KMS-11 (cell line): Measurements from ENCODE around the gene KIRREL2.

Experiments
- H2AFZ ChIP-seq: fragments of 200-600 bp; sonication (generic); 2 replicates; pipeline ENCODE4 v1.6.1; 2016; ENCODE audit warnings: antibody characterized with exemption, mixed run types, low read depth
- H3K27ac ChIP-seq: fragments of 200-600 bp; sonication (generic); 2 replicates; pipeline ENCODE4 v1.6.1; 2016; ENCODE audit warnings: mild to moderate bottlenecking, mixed run types
- H3K27me3 ChIP-seq: fragments of 200-600 bp; sonication (generic); 2 replicates; pipeline ENCODE4 v1.6.1; 2017; ENCODE audit warnings: mild to moderate bottlenecking, low read depth, mixed run types, moderate library complexity; ENCODE audit not compliant: insufficient read depth
- H3K36me3 ChIP-seq: fragments of 200-600 bp; sonication (generic); 2 replicates; pipeline ENCODE4 v1.6.1; 2017; ENCODE audit warnings: mild to moderate bottlenecking, mixed run types; ENCODE audit not compliant: insufficient read depth
- H3K4me1 ChIP-seq: fragments of 200-600 bp; sonication (generic); 2 replicates; pipeline ENCODE4 v1.6.1; 2016; ENCODE audit warnings: mild to moderate bottlenecking, low read depth, mixed run types; ENCODE audit not compliant: poor library complexity, severe bottlenecking
- H3K4me2 ChIP-seq: fragments of 200-600 bp; sonication (generic); 2 replicates; pipeline ENCODE4 v1.7.0; 2016; ENCODE audit warnings: mild to moderate bottlenecking, mixed run types
- H3K4me3 ChIP-seq: fragments of 200-600 bp; sonication (generic); IDR thresholded peaks from 2 replicates; pipeline ENCODE4 v1.6.1; 2017; ENCODE audit warnings: low read depth, low read length, mixed read lengths; ENCODE audit not compliant: insufficient read depth
- H3K79me2 ChIP-seq: fragments of 200-600 bp; sonication (generic); 2 replicates; pipeline ENCODE4 v1.6.1; 2016; ENCODE audit warnings: low read depth, mixed run types; ENCODE audit not compliant: insufficient read depth
- H3K9ac ChIP-seq: fragments of 200-600 bp; sonication (generic); 2 replicates; pipeline ENCODE4 v1.6.1; 2016; ENCODE audit warnings: mild to moderate bottlenecking, mixed run types
- H4K20me1 ChIP-seq: fragments of 200-600 bp; sonication (generic); 2 replicates; pipeline ENCODE4 v1.6.1; 2016; ENCODE audit warnings: mild to moderate bottlenecking, mixed run types; ENCODE audit not compliant: insufficient read depth
- CTCF ChIP-seq: fragments of 200-600 bp; sonication (generic); conservative IDR thresholded peaks from 2 replicates; pipeline ENCODE4 v1.6.1; 2017; ENCODE audit warnings: low read depth, mild to moderate bottlenecking, antibody characterized with exemption, low read length, moderate library complexity, mixed read lengths

KIRREL2 gene

GRCh38 chr19:35856546-35857149, at the start of gene KIRREL2:
Gene KIRREL2 (plus strand): TSS chr19:35856911. CDS start chr19:35857120, 209 bp downstream.
- no peak within 1 kb of the TSS for H3K27ac ChIP-seq
- peaks cover 88% of the 10 kb centered on the region for H3K27me3 ChIP-seq
- no peak within 1 kb of the TSS for H3K4me2 ChIP-seq
- no peaks in the 10 kb centered on the region for H3K4me1 ChIP-seq
- no peak within 1 kb of the TSS for H3K9ac ChIP-seq
- H3K79me2 ChIP-seq = no peaks in the 10 kb centered on the region
- H3K4me3 ChIP-seq = no peak within 1 kb of the TSS
- no peaks in the 10 kb centered on the region for H3K36me3 ChIP-seq
- no peak for TF ChIP-seq CTCF
- no peak within 1 kb of the TSS for H2AFZ ChIP-seq
- no peaks in the 10 kb centered on the region for H4K20me1 ChIP-seq

- Histone ChIP-seq H3K27me3 (peaks cover 55% of the 10 kb centered on the region; the same call in 1 of the 2 replicates), H2AFZ (no peak overlapping the region), H3K36me3 (no peaks in the 10 kb centered on the region), H3K9ac (no peak overlapping the region), H3K4me3 (no peak overlapping the region), H3K4me2 (no peak overlapping the region), H4K20me1 (no peaks in the 10 kb centered on the region), H3K4me1 (no peaks in the 10 kb centered on the region), H3K27ac (no peak overlapping the region), H3K79me2 (no peaks in the 10 kb centered on the region)
- no peak for TF ChIP-seq CTCF
These were observed 49.1 kb upstream of the KIRREL2 start for GRCh38 chr19:35807633-35808032.

GRCh38 chr19:35811317-35812219, 45.1 kb upstream of the KIRREL2 start:
- Histone ChIP-seq H3K4me1 (no peaks in the 10 kb centered on the region), H3K79me2 (no peaks in the 10 kb centered on the region), H3K36me3 (no peaks in the 10 kb centered on the region), H3K27me3 (peaks cover 67% of the 10 kb centered on the region), H4K20me1 (no peaks in the 10 kb centered on the region), H3K4me2 (no peak overlapping the region), H2AFZ (no peak overlapping the region), H3K27ac (no peak overlapping the region), H3K9ac (no peak overlapping the region), H3K4me3 (no peak overlapping the region)
- no peak for TF ChIP-seq CTCF

GRCh38 chr19:35812220-35813042, 44.3 kb upstream of the KIRREL2 start, which contains the start of gene PRODH2:
Gene PRODH2 (minus strand): TSS chr19:35812845. CDS start chr19:35812805, 40 bp downstream.
- Histone ChIP-seq H3K4me3 (no peak within 1 kb of the TSS), H2AFZ (no peak within 1 kb of the TSS), H3K27ac (no peak within 1 kb of the TSS), H4K20me1 (no peaks in the 10 kb centered on the region), H3K4me2 (no peak within 1 kb of the TSS), H3K4me1 (no peaks in the 10 kb centered on the region), H3K36me3 (no peaks in the 10 kb centered on the region), H3K79me2 (no peaks in the 10 kb centered on the region), H3K9ac (no peak within 1 kb of the TSS), H3K27me3 (peaks cover 66% of the 10 kb centered on the region)
- no peak for TF ChIP-seq CTCF
